Stomach (tissue), 9 donors: Measurements from ENCODE around the gene MCCD1. TPM values are rescaled to one million over a fixed set of nuclear protein-coding genes. Genes with fewer than 3 reads are reported as not detected.
"Not testable (repeated sequence)": the region's sequence is repeated elsewhere in the genome, so short reads cannot be mapped to it uniquely, and the experiment has no call there.

Experiments
- DNase-seq, 2 donors: peaks; one replicate each; pipeline versions ENCODE4 v3.0.0 to v3.0.0-alpha.2; 2013 to 2019
- H3K27ac ChIP-seq, 5 donors: fragments of 200-600 bp in 4 of 5; sonication (generic) in 4 of 5; one replicate each; pipeline ENCODE4 v1.5.1; 2013 to 2019; ENCODE audit warnings: mild to moderate bottlenecking in 1 of 5, moderate library complexity in 1 of 5
- H3K27me3 ChIP-seq, 3 donors: fragments of 200-600 bp; sonication (generic); one replicate each; pipeline ENCODE4 v1.5.1; 2017 to 2019; ENCODE audit warnings: mixed run types in 1 of 3
- H3K36me3 ChIP-seq, 4 donors: fragments of 200-600 bp; sonication (generic); 1 replicate in 3 of 4; 2 replicates in 1 of 4; pipeline ENCODE4 v1.5.1; 2016 to 2019
- H3K4me1 ChIP-seq, 4 donors: fragments of 200-600 bp; sonication (generic); one replicate each; pipeline ENCODE4 v1.5.1; 2016 to 2019
- H3K4me3 ChIP-seq, 4 donors: fragments of 200-600 bp; sonication (generic) in 3 of 4; one replicate each; pipeline ENCODE4 v1.5.1; 2016 to 2019; ENCODE audit warnings: mild to moderate bottlenecking in 1 of 4
- H3K9me3 ChIP-seq, 4 donors: fragments of 200-600 bp; sonication (generic); one replicate each; pipeline ENCODE4 v1.5.1; 2016 to 2019
- EP300 ChIP-seq: sonication (generic); formaldehyde crosslinking; IDR thresholded peaks from one replicate; pipeline ENCODE4 v1.6.1; 2017; ENCODE audit warnings: antibody characterized with exemption
- POLR2A ChIP-seq, 4 donors: fragments of 450-650 bp; IDR thresholded peaks; one replicate each; pipeline ENCODE4 v1.6.1; 2016; ENCODE audit warnings: antibody characterized with exemption in 4 of 4, control low read depth in 2 of 4, mild to moderate bottlenecking in 1 of 4, moderate library complexity in 1 of 4
- POLR2AphosphoS5 ChIP-seq, 3 donors: sonication (generic); formaldehyde crosslinking; IDR thresholded peaks; one replicate each; pipeline ENCODE4 v1.6.1; 2016; ENCODE audit warnings: antibody characterized with exemption in 3 of 3
- WGBS, 5 donors: extraction: QIAGEN DNeasy Blood & Tissue Kit in 3 of 5; methylation state at CpG; one replicate each; pipeline versions ENCODE4 v1.1.5 to v1.1.7; 2013 to 2018; 5-methylcytosine and 5-hydroxymethylcytosine counted together
- intact Hi-C: fragments of 100-400 bp; cut with DNase I; formaldehyde crosslinking; loops from one replicate; pipeline ENCODE4 v1.15.1; 2023; ENCODE audit warnings: low total_unique reads
- polyA plus RNA-seq, 3 donors: library from polyadenylated mRNA; stranded (reverse); fragments of 200-250 nt; gene quantifications; one replicate each; pipeline ENCODE4 v1.2.3, GENCODE V29; 2013
- total RNA-seq, 5 donors: library from RNA; depleted of rRNA; stranded (reverse); fragments of >200 nt; gene quantifications; one replicate each; pipeline versions ENCODE4 v1.1.0 to v1.2.3, GENCODE V29; 2014 to 2016
- TF ChIP-seq, protein P1 (sequence below), 7 experiments: fragments of 450-650 bp in 4 of 7; fragments of 200-600 bp in 3 of 7; sonication (generic) in 3 of 7; IDR thresholded peaks; one replicate each; pipeline ENCODE4 v1.5.1; 2016 to 2019; ENCODE audit warnings: antibody characterized with exemption in 7 of 7, control low read depth in 2 of 7, mild to moderate bottlenecking in 1 of 7
- donor health status: healthy with polysubstance abuse.
- donor health status: Bipolar disorder and iron deficiency.
- donor health status: healthy.

Gene MCCD1
- total and polyA plus RNA-seq, 8 donors = not detected

DNA sequence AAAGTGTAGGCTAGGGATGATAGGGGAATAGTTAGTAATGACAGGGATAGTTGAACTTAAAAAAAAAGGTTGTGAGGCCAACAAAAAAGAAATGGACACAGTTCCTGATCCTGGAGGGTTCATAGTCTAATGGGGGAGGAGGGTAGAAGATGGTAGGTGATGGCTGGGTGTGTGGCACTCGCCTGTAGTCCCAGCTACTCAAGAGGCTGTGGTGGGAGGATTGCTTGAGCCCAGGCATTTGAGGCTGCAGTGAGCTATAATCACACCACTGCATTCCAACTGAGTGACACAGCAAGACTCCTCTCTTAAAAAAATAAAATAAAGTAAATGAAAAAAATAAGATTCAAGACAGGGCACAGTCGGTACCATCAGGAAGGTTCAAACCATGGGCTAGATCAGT, 33.2 kb upstream of the MCCD1 start:
- 63 to 84% (median 72%) methylated on average over 2 of the region's 2 CpGs for WGBS, 5 donors
- no peaks in the 10 kb centered on the region for H3K36me3 ChIP-seq
- no peaks in the 10 kb centered on the region for H3K9me3 ChIP-seq
- DNase-seq = no peak
- H3K4me3 ChIP-seq = peak overlapping the region in 2 of 4 donors; percentile 59 to 67
- intact Hi-C loops = no loop called here
- H3K4me1 ChIP-seq = peaks cover 0 to 65% (median 31%) of the 10 kb centered on the region in 4 donors
- TF ChIP-seq, protein P1, sequence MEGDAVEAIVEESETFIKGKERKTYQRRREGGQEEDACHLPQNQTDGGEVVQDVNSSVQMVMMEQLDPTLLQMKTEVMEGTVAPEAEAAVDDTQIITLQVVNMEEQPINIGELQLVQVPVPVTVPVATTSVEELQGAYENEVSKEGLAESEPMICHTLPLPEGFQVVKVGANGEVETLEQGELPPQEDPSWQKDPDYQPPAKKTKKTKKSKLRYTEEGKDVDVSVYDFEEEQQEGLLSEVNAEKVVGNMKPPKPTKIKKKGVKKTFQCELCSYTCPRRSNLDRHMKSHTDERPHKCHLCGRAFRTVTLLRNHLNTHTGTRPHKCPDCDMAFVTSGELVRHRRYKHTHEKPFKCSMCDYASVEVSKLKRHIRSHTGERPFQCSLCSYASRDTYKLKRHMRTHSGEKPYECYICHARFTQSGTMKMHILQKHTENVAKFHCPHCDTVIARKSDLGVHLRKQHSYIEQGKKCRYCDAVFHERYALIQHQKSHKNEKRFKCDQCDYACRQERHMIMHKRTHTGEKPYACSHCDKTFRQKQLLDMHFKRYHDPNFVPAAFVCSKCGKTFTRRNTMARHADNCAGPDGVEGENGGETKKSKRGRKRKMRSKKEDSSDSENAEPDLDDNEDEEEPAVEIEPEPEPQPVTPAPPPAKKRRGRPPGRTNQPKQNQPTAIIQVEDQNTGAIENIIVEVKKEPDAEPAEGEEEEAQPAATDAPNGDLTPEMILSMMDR (IDR thresholded peaks at IDR 0.05) = no peak
- TF ChIP-seq POLR2AphosphoS5 (IDR thresholded peaks at IDR 0.05) (no peak), POLR2A (IDR thresholded peaks at IDR 0.05) (no peak), EP300 (no peak)
- H3K27me3 ChIP-seq = peaks cover 0 to 22% (median 0%) of the 10 kb centered on the region in 3 donors
- peak overlapping the region in 2 of 5 donors; percentile 77 to 84 for H3K27ac ChIP-seq

DNA sequence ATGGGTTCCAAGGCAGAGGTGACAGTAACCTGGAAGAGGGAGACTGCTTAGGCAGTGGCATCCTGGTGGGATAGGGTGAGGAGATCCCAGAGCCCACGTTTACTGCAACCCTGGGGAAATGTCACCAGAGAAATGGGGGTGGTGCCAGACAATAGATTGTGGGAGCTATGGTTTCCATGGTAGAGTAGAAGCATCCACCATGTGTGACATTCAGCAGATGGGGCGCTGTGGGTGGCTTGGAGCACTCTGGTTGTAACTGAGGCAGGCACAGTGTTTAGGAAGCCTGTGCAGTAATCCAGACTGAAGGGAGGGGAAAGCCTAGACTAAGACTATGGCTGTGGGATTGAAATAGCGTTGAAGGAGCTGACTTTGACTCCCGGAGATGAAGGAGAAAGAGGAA, 31.9 kb upstream of the MCCD1 start:
- DNase-seq, intact Hi-C loops, H3K9me3 ChIP-seq, H3K4me3 ChIP-seq, H3K36me3 ChIP-seq, H3K27ac ChIP-seq: not testable (repeated sequence)
- WGBS, 5 donors = 36 to 62% (median 47%) methylated on average over 4 of the region's 4 CpGs
- H3K4me1 ChIP-seq = peaks cover 0 to 62% (median 31%) of the 10 kb centered on the region in 4 donors
- peaks cover 0 to 18% (median 0%) of the 10 kb centered on the region in 3 donors for H3K27me3 ChIP-seq

DNA sequence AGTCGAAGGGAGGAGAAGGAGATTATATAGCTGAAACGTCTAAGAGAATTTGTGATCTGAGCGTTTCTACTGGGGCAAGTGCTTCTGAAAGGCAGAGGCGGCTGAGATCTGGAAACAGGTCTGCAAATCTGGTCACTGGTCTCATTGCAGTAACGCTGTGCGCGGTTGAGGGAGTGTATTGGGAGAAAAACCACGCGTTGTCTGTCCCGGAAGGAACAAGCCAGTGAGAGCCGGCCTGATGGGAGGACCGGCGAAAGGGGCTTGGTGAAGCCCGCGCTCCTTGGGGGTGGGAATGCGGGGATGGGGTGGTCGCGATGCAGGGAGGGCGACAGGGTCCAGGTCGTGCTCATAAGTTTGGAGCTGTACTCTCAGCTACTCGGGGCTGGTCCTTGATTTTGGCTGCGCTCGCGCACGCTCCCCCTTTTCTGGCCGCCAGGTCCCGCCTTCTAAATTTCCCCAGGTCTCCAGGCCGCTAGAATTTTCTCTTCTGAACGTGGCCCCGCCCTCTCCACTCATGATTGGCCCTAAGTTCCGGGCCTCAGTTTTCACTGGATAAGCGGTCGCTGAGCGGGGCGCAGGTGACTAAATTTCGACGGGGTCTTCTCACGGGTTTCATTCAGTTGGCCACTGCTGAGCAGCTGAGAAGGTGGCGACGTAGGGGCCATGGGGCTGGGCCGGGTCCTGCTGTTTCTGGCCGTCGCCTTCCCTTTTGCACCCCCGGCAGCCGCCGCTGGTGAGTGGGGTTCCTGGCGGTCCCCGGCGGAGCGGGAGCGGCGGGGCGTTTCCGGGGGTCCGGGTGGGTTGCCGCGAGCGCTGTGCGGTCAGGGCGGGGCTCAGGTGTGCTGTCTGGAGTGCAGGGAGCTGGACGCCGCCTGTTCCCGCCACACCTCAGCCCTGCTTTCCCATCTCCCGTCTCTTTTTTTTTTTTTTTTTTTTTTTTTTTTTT, 31.0 kb upstream of the MCCD1 start, which contains the start of gene MICB:
MICB (plus strand) TSS at position 615 of the 946 bp plus-strand sequence; CDS start at position 664, 49 bp downstream.
- 0 to 1% (median 1%) methylated on average over 46 to 64 of the region's 64 CpGs for WGBS, 5 donors

DNA sequence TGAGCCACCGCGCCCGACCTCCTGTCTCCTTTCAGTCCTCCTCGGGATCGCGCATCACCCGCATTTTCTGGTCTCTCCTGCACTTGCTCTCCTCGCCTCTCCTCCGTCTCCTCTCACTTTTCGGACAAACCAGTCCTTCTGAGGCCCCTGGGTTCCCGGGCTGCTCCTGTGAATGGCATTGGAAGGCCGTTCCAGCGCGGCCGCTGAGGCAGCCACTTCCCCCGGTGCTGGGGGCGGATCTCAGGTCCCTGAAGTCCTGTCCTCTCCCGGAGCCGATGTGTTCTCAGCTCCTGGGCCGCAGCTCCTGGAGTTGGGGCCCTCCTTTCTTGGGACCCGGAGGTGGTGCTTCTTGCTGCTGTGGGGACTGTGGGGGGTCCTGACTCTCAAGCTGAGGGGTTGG, 30.0 kb upstream of the MCCD1 start:
- 9 to 24% (median 12%) methylated on average over 15 to 21 of the region's 21 CpGs for WGBS, 5 donors
- H3K4me1 ChIP-seq = peaks cover 0 to 49% (median 28%) of the 10 kb centered on the region in 4 donors
- intact Hi-C loops = no loop called here
- TF ChIP-seq EP300 = no peak
- TF ChIP-seq POLR2A (IDR thresholded peaks at IDR 0.05) = no peak
- no peak for TF ChIP-seq POLR2AphosphoS5 (IDR thresholded peaks at IDR 0.05)
- TF ChIP-seq, protein P1 (IDR thresholded peaks at IDR 0.05) = no peak
- peak in 1 of 2 donors; percentile 24 for DNase-seq
- peaks cover 0 to 21% (median 0%) of the 10 kb centered on the region in 3 donors for H3K27me3 ChIP-seq
- H3K36me3 ChIP-seq = no peaks in the 10 kb centered on the region
- H3K27ac ChIP-seq = no peak overlapping the region
- H3K4me3 ChIP-seq = peak overlapping the region in 3 of 4 donors; percentile 13 to 80 (median 76)
- H3K9me3 ChIP-seq = no peaks in the 10 kb centered on the region

More for the DNA sequence above, 31.0 kb upstream of the MCCD1 start, which contains the start of gene MICB:
- intact Hi-C loops = no loop called here
- H3K27me3 ChIP-seq = peaks cover 0 to 21% (median 0%) of the 10 kb centered on the region in 3 donors
- peak; percentile 83 to 86 for DNase-seq
- H3K36me3 ChIP-seq = no peaks in the 10 kb centered on the region
- H3K4me1 ChIP-seq = peaks cover 0 to 58% (median 31%) of the 10 kb centered on the region in 4 donors
- TF ChIP-seq, protein P1 (IDR thresholded peaks at IDR 0.05) = peak in 1 of 7 experiments; percentile 15
- no peak for TF ChIP-seq POLR2AphosphoS5 (IDR thresholded peaks at IDR 0.05)
- peak within 1 kb of the TSS; percentile 55 to 80 (median 66) for H3K4me3 ChIP-seq
- H3K27ac ChIP-seq = peak within 1 kb of the TSS in 4 of 5 donors; percentile 34 to 74 (median 68)
- H3K9me3 ChIP-seq = no peaks in the 10 kb centered on the region

- H3K4me1 ChIP-seq = peaks cover 0 to 48% (median 24%) of the 10 kb centered on the region in 4 donors
- H3K4me3 ChIP-seq, H3K9me3 ChIP-seq, intact Hi-C loops, H3K36me3 ChIP-seq, DNase-seq, H3K27ac ChIP-seq: not testable (repeated sequence)
- H3K27me3 ChIP-seq = peaks cover 0 to 21% (median 0%) of the 10 kb centered on the region in 3 donors
- 80 to 100% (median 91%) methylated on average over 1 to 2 of the region's 2 CpGs for WGBS, 5 donors
These were observed 29.1 kb upstream of the MCCD1 start for GRCh38 chr6:31499648-31500047.
